Parathyroid adenoma (tissue), 2 donors: ENCODE data around the gene ST8SIA4.

Source experiments
- H2AFZ ChIP-seq: fragments of 300-600 bp; sonication (generic); one replicate; pipeline ENCODE4 v1.7.0; 2017; ENCODE audit warnings: antibody characterized with exemption, mild to moderate bottlenecking
- H3K27ac ChIP-seq: fragments of 300-600 bp; sonication (generic); one replicate; pipeline ENCODE4 v1.7.0; 2017
- H3K27me3 ChIP-seq: fragments of 300-600 bp; sonication (generic); one replicate; pipeline ENCODE4 v1.7.0; 2017; ENCODE audit warnings: low read length; ENCODE audit not compliant: control insufficient read depth, insufficient read depth
- H3K36me3 ChIP-seq: fragments of 300-600 bp; sonication (generic); one replicate; pipeline ENCODE4 v1.7.0; 2017; ENCODE audit warnings: low read length; ENCODE audit not compliant: control insufficient read depth, insufficient read depth
- H3K4me1 ChIP-seq: fragments of 300-600 bp; sonication (generic); one replicate; pipeline ENCODE4 v1.7.0; 2017; ENCODE audit warnings: control low read depth
- H3K4me2 ChIP-seq: fragments of 300-600 bp; sonication (generic); one replicate; pipeline ENCODE4 v1.7.0; 2017; ENCODE audit warnings: low read length
- H3K4me3 ChIP-seq: fragments of 300-600 bp; sonication (generic); one replicate; pipeline ENCODE4 v1.7.0; 2017; ENCODE audit warnings: low read depth, low read length
- H3K79me2 ChIP-seq: fragments of 300-600 bp; sonication (generic); one replicate; pipeline ENCODE4 v1.7.0; 2017; ENCODE audit warnings: control low read depth
- H3K9ac ChIP-seq: fragments of 300-600 bp; sonication (generic); one replicate; pipeline ENCODE4 v1.7.0; 2017; ENCODE audit warnings: mild to moderate bottlenecking
- H3K9me3 ChIP-seq: fragments of 300-600 bp; sonication (generic); one replicate; pipeline ENCODE4 v1.7.0; 2017; ENCODE audit warnings: low read length; ENCODE audit not compliant: control insufficient read depth
- CTCF ChIP-seq: fragments of 300-600 bp; sonication (generic); IDR thresholded peaks from one replicate; pipeline ENCODE4 v1.7.0; 2017; ENCODE audit warnings: antibody characterized with exemption, mild to moderate bottlenecking
- donor health status: primary hyperparathyroidism.

ST8SIA4 gene

GRCh38 chr5:100762995-100763394 lies 140.1 kb downstream of the ST8SIA4 start:
- no peak for TF ChIP-seq CTCF
- Histone ChIP-seq H3K27me3 (no peaks in the 10 kb centered on the region), H3K9ac (no peak overlapping the region), H3K79me2 (no peaks in the 10 kb centered on the region), H3K9me3 (no peaks in the 10 kb centered on the region), H2AFZ (no peak overlapping the region), H3K36me3 (no peaks in the 10 kb centered on the region), H3K4me2 (no peak overlapping the region), H3K4me3 (no peak overlapping the region), H3K27ac (no peak overlapping the region), H3K4me1 (no peaks in the 10 kb centered on the region)

GRCh38 chr5:100762108-100762507 lies 141.0 kb downstream of the ST8SIA4 start:
- Histone ChIP-seq H3K9me3 (no peaks in the 10 kb centered on the region), H3K9ac (no peak overlapping the region), H2AFZ (no peak overlapping the region), H3K4me2 (no peak overlapping the region), H3K27ac (no peak overlapping the region), H3K4me1 (no peaks in the 10 kb centered on the region), H3K4me3 (no peak overlapping the region), H3K79me2 (no peaks in the 10 kb centered on the region), H3K36me3 (no peaks in the 10 kb centered on the region), H3K27me3 (no peaks in the 10 kb centered on the region)
- TF ChIP-seq CTCF, result no peak

GRCh38 chr5:100761192-100761591 lies 141.9 kb downstream of the ST8SIA4 start:
- TF ChIP-seq CTCF, result no peak
- Histone ChIP-seq H3K9ac (no peak overlapping the region), H3K79me2 (no peaks in the 10 kb centered on the region), H3K27ac (no peak overlapping the region), H3K27me3 (no peaks in the 10 kb centered on the region), H3K4me1 (no peaks in the 10 kb centered on the region), H3K4me3 (no peak overlapping the region), H3K9me3 (no peaks in the 10 kb centered on the region), H3K4me2 (no peak overlapping the region), H3K36me3 (no peaks in the 10 kb centered on the region), H2AFZ (no peak overlapping the region)

- Histone ChIP-seq H2AFZ (no peak overlapping the region), H3K4me1 (no peaks in the 10 kb centered on the region), H3K27me3 (no peaks in the 10 kb centered on the region), H3K9me3 (no peaks in the 10 kb centered on the region), H3K27ac (no peak overlapping the region), H3K4me2 (no peak overlapping the region), H3K4me3 (no peak overlapping the region), H3K9ac (no peak overlapping the region), H3K36me3 (no peaks in the 10 kb centered on the region), H3K79me2 (no peaks in the 10 kb centered on the region)
- no peak for TF ChIP-seq CTCF
Measured at GRCh38 chr5:100760688-100761087, 142.4 kb downstream of the ST8SIA4 start.

- H2AFZ ChIP-seq, result no peak overlapping the region
- H3K4me3 ChIP-seq, result no peak overlapping the region
- TF ChIP-seq CTCF, result no peak
- H3K9me3 ChIP-seq, result no peaks in the 10 kb centered on the region
- no peaks in the 10 kb centered on the region for H3K27me3 ChIP-seq
- no peaks in the 10 kb centered on the region for H3K4me1 ChIP-seq
- H3K36me3 ChIP-seq, result no peaks in the 10 kb centered on the region
- no peak overlapping the region for H3K27ac ChIP-seq
- no peak overlapping the region for H3K4me2 ChIP-seq
- H3K9ac ChIP-seq, result no peak overlapping the region
- no peaks in the 10 kb centered on the region for H3K79me2 ChIP-seq
Measured at GRCh38 chr5:100758780-100759179, 144.3 kb downstream of the ST8SIA4 start.
